HEK293 (cell line): Measurements from ENCODE around the gene PRLR.

Source experiments
- CTCF ChIA-PET: fragments of 350-600 bp; formaldehyde crosslinking; extraction: SDS; loops from one replicate; lab custom pipeline; 2021; ENCODE audit warnings: antibody characterized with exemption; lab: Yijun Ruan, JAX
- POLR2A ChIA-PET: fragments of 300-600 bp; formaldehyde crosslinking; extraction: SDS; loops from one replicate; lab custom pipeline; 2020; ENCODE audit warnings: antibody characterized with exemption, inconsistent platforms; lab: Yijun Ruan, JAX
- H3K27ac ChIP-seq: fragments of 200-500 bp; sonication (Bioruptor generic); 2 replicates; pipeline ENCODE4 v1.5.1; 2014; ENCODE audit warnings: low read depth, low read length, control low read depth, inconsistent platforms; ENCODE audit errors: extremely low read depth
- H3K36me3 ChIP-seq, 2 experiments: fragments of 200-500 bp in 1 of 2; sonication (Bioruptor generic) in 1 of 2; 1 replicate in 1 of 2; 2 replicates in 1 of 2; pipeline ENCODE4 v1.5.1; 2014 to 2017; ENCODE audit warnings: inconsistent platforms in 2 of 2, low read length in 2 of 2; ENCODE audit not compliant: control insufficient read depth in 2 of 2, insufficient read depth in 1 of 2
- H3K4me1 ChIP-seq: fragments of 200-500 bp; sonication (Bioruptor generic); 2 replicates; pipeline ENCODE4 v1.5.1; 2014; ENCODE audit warnings: mild to moderate bottlenecking, low read length, inconsistent platforms; ENCODE audit not compliant: control insufficient read depth, insufficient read depth
- H3K4me3 ChIP-seq: 2 replicates; pipeline ENCODE4 v1.5.1; 2011; ENCODE audit warnings: low read depth, mild to moderate bottlenecking, control low read depth, low read length, moderate library complexity
- H3K9me3 ChIP-seq: fragments of 200-500 bp; sonication (Bioruptor generic); 2 replicates; pipeline ENCODE4 v1.5.1; 2014; ENCODE audit warnings: low read depth, low read length, inconsistent platforms; ENCODE audit not compliant: control insufficient read depth, insufficient read depth
- HOXC10 ChIP-seq: sonication (generic); formaldehyde crosslinking; IDR thresholded peaks from 2 replicates; pipeline ENCODE4 v1.8.1; 2023; ENCODE audit warnings: mild to moderate bottlenecking, missing genetic modification reagents
- KLF10 ChIP-seq: fragments of 450-650 bp; IDR thresholded peaks from 2 replicates; pipeline ENCODE4 v1.5.1; 2018; ENCODE audit warnings: missing biosample characterization, mild to moderate bottlenecking, missing genetic modification characterization
- KLF9 ChIP-seq: fragments of 450-650 bp; formaldehyde crosslinking; IDR thresholded peaks from 2 replicates; pipeline ENCODE4 v1.5.1; 2016; ENCODE audit warnings: missing biosample characterization, missing genetic modification characterization, low read depth
- PRDM1 ChIP-seq: fragments of 450-650 bp; formaldehyde crosslinking; IDR thresholded peaks from 2 replicates; pipeline ENCODE4; 2016; ENCODE audit warnings: missing biosample characterization, missing genetic modification characterization
- YY1 ChIP-seq: fragments of 450-650 bp; formaldehyde crosslinking; IDR thresholded peaks from 2 replicates; pipeline ENCODE4 v1.5.1; 2018; ENCODE audit warnings: missing biosample characterization, missing genetic modification characterization
- ZBTB48 ChIP-seq: fragments of 450-650 bp; formaldehyde crosslinking; IDR thresholded peaks from 2 replicates; pipeline ENCODE4 v1.5.1; 2016; ENCODE audit warnings: missing biosample characterization, missing genetic modification characterization
- ZNF184 ChIP-seq: fragments of 450-650 bp; IDR thresholded peaks from 2 replicates; pipeline ENCODE4 v1.5.1; 2018; ENCODE audit warnings: missing biosample characterization, mild to moderate bottlenecking, missing genetic modification characterization
- ZNF211 ChIP-seq: fragments of 450-650 bp; formaldehyde crosslinking; IDR thresholded peaks from 2 replicates; pipeline ENCODE4 v1.5.1; 2016; ENCODE audit warnings: low read depth, missing biosample characterization, missing genetic modification characterization
- ZNF292 ChIP-seq: fragments of 450-650 bp; formaldehyde crosslinking; IDR thresholded peaks from 2 replicates; pipeline ENCODE4 v1.5.1; 2016; ENCODE audit warnings: low read depth, missing biosample characterization, missing genetic modification characterization, borderline replicate concordance
- ZNF324 ChIP-seq: fragments of 450-650 bp; formaldehyde crosslinking; IDR thresholded peaks from 2 replicates; pipeline ENCODE4 v1.5.1; 2016; ENCODE audit warnings: missing biosample characterization, missing genetic modification characterization
- ZNF366 ChIP-seq: fragments of 450-650 bp; formaldehyde crosslinking; conservative IDR thresholded peaks from 2 replicates; pipeline ENCODE4 v1.5.1; 2016; ENCODE audit warnings: missing biosample characterization, missing genetic modification characterization
- ZNF747 ChIP-seq: fragments of 450-650 bp; formaldehyde crosslinking; IDR thresholded peaks from 2 replicates; pipeline ENCODE4 v1.5.1; 2016; ENCODE audit warnings: missing biosample characterization, missing genetic modification characterization
- TF ChIP-seq, protein P1 (sequence below): fragments of 450-650 bp; formaldehyde crosslinking; IDR thresholded peaks from 2 replicates; pipeline ENCODE4 v1.5.1; 2016; ENCODE audit warnings: missing biosample characterization, missing genetic modification characterization, borderline replicate concordance
- TF ChIP-seq, protein P2 (sequence below): fragments of 450-650 bp; formaldehyde crosslinking; IDR thresholded peaks from 2 replicates; pipeline ENCODE4 v1.5.1; 2016; ENCODE audit warnings: missing biosample characterization, missing genetic modification characterization
- TF ChIP-seq, protein P3 (sequence below): fragments of 450-650 bp; formaldehyde crosslinking; IDR thresholded peaks from 2 replicates; pipeline ENCODE4 v1.5.1; 2016; ENCODE audit warnings: missing biosample characterization, missing genetic modification characterization
- TF ChIP-seq, protein P4 (sequence below): sonication (generic); formaldehyde crosslinking; IDR thresholded peaks from 2 replicates; pipeline ENCODE4 v1.8.1; 2022; ENCODE audit warnings: mild to moderate bottlenecking, moderate library complexity, missing genetic modification reagents
- TF ChIP-seq, protein P5 (sequence below): fragments of 450-650 bp; formaldehyde crosslinking; IDR thresholded peaks from 2 replicates; pipeline ENCODE4 v1.5.1; 2016; ENCODE audit warnings: missing biosample characterization, missing genetic modification characterization
- TF ChIP-seq, protein P6 (sequence below): fragments of 450-650 bp; formaldehyde crosslinking; IDR thresholded peaks from 2 replicates; pipeline ENCODE4 v1.5.1; 2016; ENCODE audit warnings: missing biosample characterization, missing genetic modification characterization

Gene PRLR

DNA sequence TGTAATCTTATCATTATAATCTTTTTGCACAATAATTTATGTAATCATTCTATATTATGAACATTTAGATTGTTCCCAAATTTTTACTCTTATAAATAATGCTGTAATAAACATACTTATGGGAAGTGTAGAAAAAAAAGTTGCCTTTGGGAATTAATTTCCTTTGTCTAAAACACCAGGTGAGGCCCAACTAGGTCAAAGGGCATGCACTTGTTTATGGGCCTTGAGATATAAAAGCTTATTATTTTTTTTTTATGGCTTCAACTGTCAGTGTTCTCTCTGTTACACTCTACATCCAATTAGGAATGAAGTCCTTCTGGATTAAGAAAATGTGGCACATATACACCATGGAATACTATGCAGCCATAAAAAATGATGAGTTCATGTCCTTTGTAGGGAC lies 6.5 kb upstream of the PRLR start (continued):
- TF ChIP-seq, protein P1, sequence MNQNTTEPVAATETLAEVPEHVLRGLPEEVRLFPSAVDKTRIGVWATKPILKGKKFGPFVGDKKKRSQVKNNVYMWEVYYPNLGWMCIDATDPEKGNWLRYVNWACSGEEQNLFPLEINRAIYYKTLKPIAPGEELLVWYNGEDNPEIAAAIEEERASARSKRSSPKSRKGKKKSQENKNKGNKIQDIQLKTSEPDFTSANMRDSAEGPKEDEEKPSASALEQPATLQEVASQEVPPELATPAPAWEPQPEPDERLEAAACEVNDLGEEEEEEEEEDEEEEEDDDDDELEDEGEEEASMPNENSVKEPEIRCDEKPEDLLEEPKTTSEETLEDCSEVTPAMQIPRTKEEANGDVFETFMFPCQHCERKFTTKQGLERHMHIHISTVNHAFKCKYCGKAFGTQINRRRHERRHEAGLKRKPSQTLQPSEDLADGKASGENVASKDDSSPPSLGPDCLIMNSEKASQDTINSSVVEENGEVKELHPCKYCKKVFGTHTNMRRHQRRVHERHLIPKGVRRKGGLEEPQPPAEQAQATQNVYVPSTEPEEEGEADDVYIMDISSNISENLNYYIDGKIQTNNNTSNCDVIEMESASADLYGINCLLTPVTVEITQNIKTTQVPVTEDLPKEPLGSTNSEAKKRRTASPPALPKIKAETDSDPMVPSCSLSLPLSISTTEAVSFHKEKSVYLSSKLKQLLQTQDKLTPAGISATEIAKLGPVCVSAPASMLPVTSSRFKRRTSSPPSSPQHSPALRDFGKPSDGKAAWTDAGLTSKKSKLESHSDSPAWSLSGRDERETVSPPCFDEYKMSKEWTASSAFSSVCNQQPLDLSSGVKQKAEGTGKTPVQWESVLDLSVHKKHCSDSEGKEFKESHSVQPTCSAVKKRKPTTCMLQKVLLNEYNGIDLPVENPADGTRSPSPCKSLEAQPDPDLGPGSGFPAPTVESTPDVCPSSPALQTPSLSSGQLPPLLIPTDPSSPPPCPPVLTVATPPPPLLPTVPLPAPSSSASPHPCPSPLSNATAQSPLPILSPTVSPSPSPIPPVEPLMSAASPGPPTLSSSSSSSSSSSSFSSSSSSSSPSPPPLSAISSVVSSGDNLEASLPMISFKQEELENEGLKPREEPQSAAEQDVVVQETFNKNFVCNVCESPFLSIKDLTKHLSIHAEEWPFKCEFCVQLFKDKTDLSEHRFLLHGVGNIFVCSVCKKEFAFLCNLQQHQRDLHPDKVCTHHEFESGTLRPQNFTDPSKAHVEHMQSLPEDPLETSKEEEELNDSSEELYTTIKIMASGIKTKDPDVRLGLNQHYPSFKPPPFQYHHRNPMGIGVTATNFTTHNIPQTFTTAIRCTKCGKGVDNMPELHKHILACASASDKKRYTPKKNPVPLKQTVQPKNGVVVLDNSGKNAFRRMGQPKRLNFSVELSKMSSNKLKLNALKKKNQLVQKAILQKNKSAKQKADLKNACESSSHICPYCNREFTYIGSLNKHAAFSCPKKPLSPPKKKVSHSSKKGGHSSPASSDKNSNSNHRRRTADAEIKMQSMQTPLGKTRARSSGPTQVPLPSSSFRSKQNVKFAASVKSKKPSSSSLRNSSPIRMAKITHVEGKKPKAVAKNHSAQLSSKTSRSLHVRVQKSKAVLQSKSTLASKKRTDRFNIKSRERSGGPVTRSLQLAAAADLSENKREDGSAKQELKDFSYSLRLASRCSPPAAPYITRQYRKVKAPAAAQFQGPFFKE (tag by site-specific recombination): no peak

DNA sequence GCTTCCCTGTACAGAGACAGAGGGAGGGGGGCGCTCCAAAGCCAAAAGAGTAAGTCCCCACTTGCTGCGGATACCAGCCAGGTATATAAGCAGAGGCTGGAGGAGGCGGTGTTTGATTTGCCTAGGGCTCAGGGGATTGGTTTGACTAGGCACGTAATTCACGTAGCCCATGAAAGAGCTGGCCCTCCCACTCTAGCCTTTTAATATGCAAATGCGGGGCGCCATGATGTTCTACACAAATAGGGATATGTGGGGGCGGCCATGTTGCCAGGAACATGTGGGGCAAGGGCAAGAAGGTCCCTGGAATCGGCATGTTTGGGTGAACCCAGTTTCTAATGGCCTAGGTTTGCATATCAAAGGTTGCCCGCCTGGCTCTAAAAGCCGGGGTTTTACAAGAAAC lies 3.3 kb upstream of the PRLR start:
- TF ChIP-seq HOXC10 (CRISPR knock-in tag) (no peak), KLF10 (tag by site-specific recombination) (no peak), PRDM1 (tag by site-specific recombination) (no peak), KLF9 (tag by site-specific recombination) (no peak), ZNF747 (no peak), YY1 (tag by site-specific recombination) (no peak), ZNF324 (tag by site-specific recombination) (no peak), ZNF292 (tag by site-specific recombination) (no peak)
- TF ChIP-seq, protein P2, sequence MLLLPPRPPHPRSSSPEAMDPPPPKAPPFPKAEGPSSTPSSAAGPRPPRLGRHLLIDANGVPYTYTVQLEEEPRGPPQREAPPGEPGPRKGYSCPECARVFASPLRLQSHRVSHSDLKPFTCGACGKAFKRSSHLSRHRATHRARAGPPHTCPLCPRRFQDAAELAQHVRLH (tag by site-specific recombination): no peak
- ChIA-PET CTCF (no interaction called here), POLR2A (no interaction called here)
- no peak overlapping the region for H3K27ac ChIP-seq
- H3K4me1 ChIP-seq: peaks cover 2% of the 10 kb centered on the region; the same call in 1 of the 2 replicates
- H3K9me3 ChIP-seq: no peaks in the 10 kb centered on the region
- H3K4me3 ChIP-seq: no peak overlapping the region
- H3K36me3 ChIP-seq: no peaks in the 10 kb centered on the region

DNA sequence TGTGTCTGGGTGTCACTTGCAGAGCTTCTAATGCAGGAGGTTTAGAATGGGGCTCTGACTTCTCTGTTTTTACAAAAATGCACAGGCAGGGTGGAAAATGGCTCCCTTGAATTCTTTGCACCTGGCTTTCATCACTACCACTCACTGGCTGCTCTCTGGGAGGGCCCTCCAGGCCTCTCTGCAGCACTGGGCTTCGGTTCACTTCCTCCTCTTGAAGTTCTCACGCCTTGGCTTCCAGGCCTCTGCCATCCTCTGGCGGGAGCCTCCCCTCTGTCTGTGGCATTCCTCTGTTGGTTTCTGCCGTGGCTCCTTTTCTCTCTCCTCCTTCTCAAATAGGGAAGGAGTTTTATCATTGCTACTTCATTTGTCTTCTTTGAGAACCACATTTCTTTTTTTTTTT lies 2.8 kb upstream of the PRLR start:
- TF ChIP-seq, protein P3, sequence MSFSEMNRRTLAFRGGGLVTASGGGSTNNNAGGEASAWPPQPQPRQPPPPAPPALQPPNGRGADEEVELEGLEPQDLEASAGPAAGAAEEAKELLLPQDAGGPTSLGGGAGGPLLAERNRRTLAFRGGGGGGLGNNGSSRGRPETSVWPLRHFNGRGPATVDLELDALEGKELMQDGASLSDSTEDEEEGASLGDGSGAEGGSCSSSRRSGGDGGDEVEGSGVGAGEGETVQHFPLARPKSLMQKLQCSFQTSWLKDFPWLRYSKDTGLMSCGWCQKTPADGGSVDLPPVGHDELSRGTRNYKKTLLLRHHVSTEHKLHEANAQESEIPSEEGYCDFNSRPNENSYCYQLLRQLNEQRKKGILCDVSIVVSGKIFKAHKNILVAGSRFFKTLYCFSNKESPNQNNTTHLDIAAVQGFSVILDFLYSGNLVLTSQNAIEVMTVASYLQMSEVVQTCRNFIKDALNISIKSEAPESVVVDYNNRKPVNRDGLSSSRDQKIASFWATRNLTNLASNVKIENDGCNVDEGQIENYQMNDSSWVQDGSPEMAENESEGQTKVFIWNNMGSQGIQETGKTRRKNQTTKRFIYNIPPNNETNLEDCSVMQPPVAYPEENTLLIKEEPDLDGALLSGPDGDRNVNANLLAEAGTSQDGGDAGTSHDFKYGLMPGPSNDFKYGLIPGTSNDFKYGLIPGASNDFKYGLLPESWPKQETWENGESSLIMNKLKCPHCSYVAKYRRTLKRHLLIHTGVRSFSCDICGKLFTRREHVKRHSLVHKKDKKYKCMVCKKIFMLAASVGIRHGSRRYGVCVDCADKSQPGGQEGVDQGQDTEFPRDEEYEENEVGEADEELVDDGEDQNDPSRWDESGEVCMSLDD (tag by site-specific recombination): no peak
- TF ChIP-seq ZNF211 (tag by site-specific recombination): no peak
- TF ChIP-seq ZBTB48 (tag by site-specific recombination): no peak
- no peak for TF ChIP-seq ZNF184 (tag by site-specific recombination)
- TF ChIP-seq, protein P4, sequence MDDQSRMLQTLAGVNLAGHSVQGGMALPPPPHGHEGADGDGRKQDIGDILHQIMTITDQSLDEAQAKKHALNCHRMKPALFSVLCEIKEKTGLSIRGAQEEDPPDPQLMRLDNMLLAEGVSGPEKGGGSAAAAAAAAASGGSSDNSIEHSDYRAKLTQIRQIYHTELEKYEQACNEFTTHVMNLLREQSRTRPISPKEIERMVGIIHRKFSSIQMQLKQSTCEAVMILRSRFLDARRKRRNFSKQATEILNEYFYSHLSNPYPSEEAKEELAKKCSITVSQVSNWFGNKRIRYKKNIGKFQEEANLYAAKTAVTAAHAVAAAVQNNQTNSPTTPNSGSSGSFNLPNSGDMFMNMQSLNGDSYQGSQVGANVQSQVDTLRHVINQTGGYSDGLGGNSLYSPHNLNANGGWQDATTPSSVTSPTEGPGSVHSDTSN (CRISPR knock-in tag): no peak
- TF ChIP-seq, protein P5, sequence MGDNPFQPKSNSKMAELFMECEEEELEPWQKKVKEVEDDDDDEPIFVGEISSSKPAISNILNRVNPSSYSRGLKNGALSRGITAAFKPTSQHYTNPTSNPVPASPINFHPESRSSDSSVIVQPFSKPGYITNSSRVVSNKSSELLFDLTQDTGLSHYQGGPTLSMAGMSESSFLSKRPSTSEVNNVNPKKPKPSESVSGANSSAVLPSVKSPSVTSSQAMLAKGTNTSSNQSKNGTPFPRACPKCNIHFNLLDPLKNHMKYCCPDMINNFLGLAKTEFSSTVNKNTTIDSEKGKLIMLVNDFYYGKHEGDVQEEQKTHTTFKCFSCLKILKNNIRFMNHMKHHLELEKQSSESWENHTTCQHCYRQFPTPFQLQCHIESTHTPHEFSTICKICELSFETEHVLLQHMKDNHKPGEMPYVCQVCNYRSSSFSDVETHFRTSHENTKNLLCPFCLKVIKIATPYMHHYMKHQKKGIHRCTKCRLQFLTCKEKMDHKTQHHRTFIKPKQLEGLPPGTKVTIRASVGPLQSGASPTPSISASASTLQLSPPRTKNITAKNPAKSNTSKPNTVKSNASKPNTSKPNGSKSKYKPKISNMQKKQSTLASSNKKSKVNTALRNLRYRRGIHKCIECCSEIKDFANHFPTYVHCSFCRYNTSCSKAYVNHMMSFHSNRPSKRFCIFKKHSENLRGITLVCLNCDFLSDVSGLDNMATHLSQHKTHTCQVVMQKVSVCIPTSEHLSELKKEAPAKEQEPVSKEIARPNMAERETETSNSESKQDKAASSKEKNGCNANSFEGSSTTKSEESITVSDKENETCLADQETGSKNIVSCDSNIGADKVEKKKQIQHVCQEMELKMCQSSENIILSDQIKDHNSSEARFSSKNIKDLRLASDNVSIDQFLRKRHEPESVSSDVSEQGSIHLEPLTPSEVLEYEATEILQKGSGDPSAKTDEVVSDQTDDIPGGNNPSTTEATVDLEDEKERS (tag by site-specific recombination): no peak
- TF ChIP-seq, protein P2 (tag by site-specific recombination): no peak
- TF ChIP-seq, protein P6, sequence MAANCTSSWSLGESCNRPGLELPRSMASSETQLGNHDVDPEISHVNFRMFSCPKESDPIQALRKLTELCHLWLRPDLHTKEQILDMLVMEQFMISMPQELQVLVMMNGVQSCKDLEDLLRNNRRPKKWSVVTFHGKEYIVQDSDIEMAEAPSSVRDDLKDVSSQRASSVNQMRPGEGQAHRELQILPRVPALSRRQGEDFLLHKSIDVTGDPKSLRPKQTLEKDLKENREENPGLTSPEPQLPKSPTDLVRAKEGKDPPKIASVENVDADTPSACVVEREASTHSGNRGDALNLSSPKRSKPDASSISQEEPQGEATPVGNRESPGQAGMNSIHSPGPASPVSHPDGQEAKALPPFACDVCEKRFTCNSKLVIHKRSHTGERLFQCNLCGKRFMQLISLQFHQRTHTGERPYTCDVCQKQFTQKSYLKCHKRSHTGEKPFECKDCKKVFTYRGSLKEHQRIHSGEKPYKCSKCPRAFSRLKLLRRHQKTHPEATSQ (tag by site-specific recombination): no peak
- TF ChIP-seq ZNF366 (tag by site-specific recombination): no peak
- Histone ChIP-seq H3K27ac (no peak overlapping the region), H3K36me3 (no peaks in the 10 kb centered on the region), H3K4me3 (no peak overlapping the region), H3K9me3 (no peaks in the 10 kb centered on the region), H3K4me1 (peaks cover 2% of the 10 kb centered on the region; the same call in 1 of the 2 replicates)
- ChIA-PET CTCF (no interaction called here), POLR2A (no interaction called here)
